ENCODE data around the gene SPDYE17.
"Not testable (repeated sequence)": the region's sequence is repeated elsewhere in the genome, so short reads cannot be mapped to it uniquely, and the experiment has no call there.

GRCh38 chr7:76999474-77000107 lies 32.6 kb downstream of the SPDYE17 start:
- not testable (repeated sequence) for TF ChIP-seq CTCF (IDR thresholded peaks at IDR 0.05; ENCODE audit: low read depth, low read length); EZH2phosphoT487 (IDR thresholded peaks at IDR 0.05; ENCODE audit: low read depth)
